NCI-H187 treated with DMSO at 0.1 percent for 48 hours (cell line): Measurements from ENCODE around the gene IGSF23.
"Not testable (repeated sequence)": the region's sequence is repeated elsewhere in the genome, so short reads cannot be mapped to it uniquely, and the experiment has no call there.

Source experiments
- DNase-seq: peaks from one replicate; lab custom pipeline; 2025; lab: John Stamatoyannopoulos, UW

The IGSF23 gene

GRCh38 chr19:44614313-44614712 lies 950 bp downstream of the IGSF23 start:
- DNase-seq, result no peak

- no peak for DNase-seq
These were observed 2.5 kb downstream of the IGSF23 start for GRCh38 chr19:44615863-44616247.

- DNase-seq, result no peak
These were observed 3.9 kb downstream of the IGSF23 start for GRCh38 chr19:44617110-44617880.

GRCh38 chr19:44618640-44619357 lies 5.4 kb downstream of the IGSF23 start:
- DNase-seq, result no peak

GRCh38 chr19:44620667-44621066 lies 7.3 kb downstream of the IGSF23 start:
- no peak for DNase-seq

- DNase-seq, result no peak
These were observed 8.0 kb downstream of the IGSF23 start for GRCh38 chr19:44621367-44621766.

GRCh38 chr19:44623080-44623479 lies 9.7 kb downstream of the IGSF23 start:
- DNase-seq, result no peak

- no peak for DNase-seq
These were observed 10.3 kb downstream of the IGSF23 start for GRCh38 chr19:44623626-44624025.

- no peak for DNase-seq
These were observed 11.5 kb downstream of the IGSF23 start for GRCh38 chr19:44624840-44625354.

GRCh38 chr19:44625637-44626036 lies 12.3 kb downstream of the IGSF23 start:
- not testable (repeated sequence) for DNase-seq

- DNase-seq, result no peak
These were observed 12.8 kb downstream of the IGSF23 start for GRCh38 chr19:44626048-44626624.

GRCh38 chr19:44627631-44628030 lies 14.3 kb downstream of the IGSF23 start:
- no peak for DNase-seq

- no peak for DNase-seq
These were observed 15.4 kb downstream of the IGSF23 start for GRCh38 chr19:44628793-44629192.

GRCh38 chr19:44631611-44632010 lies 18.2 kb downstream of the IGSF23 start:
- DNase-seq, result not testable (repeated sequence)

GRCh38 chr19:44634058-44634457 lies 20.7 kb downstream of the IGSF23 start:
- not testable (repeated sequence) for DNase-seq

GRCh38 chr19:44634785-44635184 lies 21.4 kb downstream of the IGSF23 start:
- no peak for DNase-seq

- no peak for DNase-seq
These were observed 22.4 kb downstream of the IGSF23 start for GRCh38 chr19:44635581-44636438.

GRCh38 chr19:44636439-44637389 lies 23.4 kb downstream of the IGSF23 start:
- no peak for DNase-seq

GRCh38 chr19:44637390-44637764 lies 24.0 kb downstream of the IGSF23 start:
- DNase-seq, result no peak

GRCh38 chr19:44640518-44640917 lies 27.2 kb downstream of the IGSF23 start:
- DNase-seq, result no peak
